Lung (tissue), 12 donors: Measurements from ENCODE around the gene ATP1B3. TPM values are rescaled to one million over a fixed set of nuclear protein-coding genes. Genes with fewer than 3 reads are reported as not detected.
A peak's percentile ranks its signal among the peaks of the same experiment; 100 is the strongest.
"Not testable (repeated sequence)": the region's sequence is repeated elsewhere in the genome, so short reads cannot be mapped to it uniquely, and the experiment has no call there.

ENCODE experiments used
- ATAC-seq: fragments of 200-7000 bp; cut with Tn5 transposase; one replicate; pipeline ENCODE4 v1.9.1; 2020; ENCODE audit warnings: moderate number of reproducible peaks; ENCODE audit not compliant: insufficient read depth, low FRiP score
- DNase-seq, 3 donors: peaks; one replicate each; pipeline ENCODE4 v3.0.0-alpha.2; 2013 to 2017
- H3K27ac ChIP-seq, 2 donors: one replicate each; pipeline ENCODE4 v1.5.1; 2013; ENCODE audit warnings: mild to moderate bottlenecking in 2 of 2, moderate library complexity in 2 of 2, control low read depth in 1 of 2, inconsistent platforms in 1 of 2, low read depth in 1 of 2, low read length in 1 of 2
- H3K27me3 ChIP-seq, 3 donors: one replicate each; pipeline ENCODE4 v1.5.1; 2013; ENCODE audit warnings: low read length in 2 of 3; ENCODE audit not compliant: control insufficient read depth in 3 of 3, insufficient read depth in 3 of 3
- H3K36me3 ChIP-seq, 4 donors: one replicate each; pipeline ENCODE4 v1.5.1; 2013; ENCODE audit warnings: low read length in 4 of 4, mild to moderate bottlenecking in 1 of 4, moderate library complexity in 1 of 4; ENCODE audit not compliant: control insufficient read depth in 4 of 4, insufficient read depth in 4 of 4
- H3K4me1 ChIP-seq, 5 donors: one replicate each; pipeline ENCODE4 v1.5.1; 2013; ENCODE audit warnings: low read length in 5 of 5, mild to moderate bottlenecking in 2 of 5, moderate library complexity in 1 of 5; ENCODE audit not compliant: control insufficient read depth in 5 of 5, insufficient read depth in 5 of 5
- H3K4me3 ChIP-seq: one replicate; pipeline ENCODE4 v1.5.1; 2013; ENCODE audit warnings: mild to moderate bottlenecking, control low read depth, moderate library complexity
- H3K9ac ChIP-seq, 2 donors: one replicate each; pipeline ENCODE4 v1.5.1; 2013; ENCODE audit warnings: low read length in 2 of 2, control low read depth in 1 of 2; ENCODE audit not compliant: insufficient read depth in 1 of 2
- H3K9me3 ChIP-seq, 4 donors: one replicate each; pipeline ENCODE4 v1.5.1; 2013; ENCODE audit warnings: low read length in 3 of 4, mild to moderate bottlenecking in 1 of 4, moderate library complexity in 1 of 4; ENCODE audit not compliant: control insufficient read depth in 4 of 4, insufficient read depth in 3 of 4
- WGBS, 2 donors: extraction: QIAGEN DNeasy Blood & Tissue Kit; methylation state at CpG; one replicate each; pipeline ENCODE4 v1.1.7; 2013; 5-methylcytosine and 5-hydroxymethylcytosine counted together
- polyA plus RNA-seq, 2 donors: library from polyadenylated mRNA; stranded (reverse); fragments of 200-250 nt; gene quantifications; one replicate each; pipeline ENCODE4 v1.2.1, GENCODE V29; 2013
- total RNA-seq, 2 donors: library from RNA; depleted of rRNA in 1 of 2; stranded (reverse); fragments of >200 nt in 1 of 2; gene quantifications; one replicate each; pipeline ENCODE4 v1.2.1, GENCODE V29; 2014 to 2021
- TF ChIP-seq, protein P1 (sequence below): IDR thresholded peaks from 2 replicates; pipeline ENCODE4 v1.5.1; 2012; ENCODE audit warnings: mild to moderate bottlenecking; ENCODE audit errors: control extremely low read depth, extremely low read depth
- donor health status: control.
- donor health status: control.
- donor health status: Bipolar disorder and iron deficiency.
- donor health status: healthy.
- donor health status: DM: yes; HTN: yes; CAD: no.

Gene ATP1B3
- total and polyA plus RNA-seq, 4 donors: 33.4 to 160 (median 128) TPM

DNA sequence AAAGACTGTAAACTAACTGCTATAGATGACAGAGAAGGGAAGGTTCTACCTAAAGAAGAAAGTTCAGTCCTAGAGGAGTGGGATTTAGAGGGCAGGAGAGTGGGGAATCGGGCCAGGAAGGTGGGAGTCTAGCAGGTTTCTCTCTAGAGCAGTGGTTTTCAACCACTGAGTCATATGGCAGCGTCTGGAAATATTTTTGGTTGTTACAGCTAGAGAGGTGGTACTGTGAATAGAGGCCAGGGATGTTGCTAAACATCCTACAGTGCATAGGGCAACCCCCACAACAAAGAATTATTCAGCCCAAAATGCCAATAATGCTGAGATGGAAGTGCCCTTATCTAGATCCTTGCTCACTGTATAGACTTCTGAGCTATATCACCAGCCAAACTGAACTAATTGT, 28.7 kb downstream of the ATP1B3 start:
- no peak for DNase-seq
- WGBS, 2 donors: 89 to 91% methylated on average over 2 of the region's 2 CpGs
- no peak overlapping the region for H3K4me3 ChIP-seq

DNA sequence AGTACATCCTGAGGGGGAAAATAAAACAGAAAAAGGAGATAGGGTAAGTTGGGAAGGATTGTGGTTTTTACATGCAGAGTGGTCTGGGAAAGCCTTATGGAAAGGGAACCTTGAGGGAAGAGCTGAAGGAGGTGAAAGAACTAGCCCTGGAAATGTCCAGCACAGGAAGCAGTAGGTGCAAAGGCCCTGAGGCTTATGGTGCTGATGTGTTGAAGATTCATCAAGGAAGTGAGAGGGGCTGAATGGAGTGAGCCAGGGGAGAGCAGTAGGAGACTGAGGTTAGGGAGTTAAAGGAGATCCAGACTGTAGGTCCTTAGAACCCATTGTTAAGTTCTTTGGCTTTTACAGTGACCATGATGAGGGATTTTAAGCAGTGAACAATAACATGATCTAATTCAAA, 33.0 kb downstream of the ATP1B3 start:
- Histone ChIP-seq H3K36me3 (peaks cover 9 to 33% (median 18%) of the 10 kb centered on the region in 4 donors), H3K9ac (no peak overlapping the region), H3K4me1 (no peaks in the 10 kb centered on the region), H3K9me3 (no peaks in the 10 kb centered on the region), H3K27ac (no peak overlapping the region), H3K4me3 (no peak overlapping the region), H3K27me3 (no peaks in the 10 kb centered on the region)
- ATAC-seq: no peak
- DNase-seq: no peak
- TF ChIP-seq, protein P1, sequence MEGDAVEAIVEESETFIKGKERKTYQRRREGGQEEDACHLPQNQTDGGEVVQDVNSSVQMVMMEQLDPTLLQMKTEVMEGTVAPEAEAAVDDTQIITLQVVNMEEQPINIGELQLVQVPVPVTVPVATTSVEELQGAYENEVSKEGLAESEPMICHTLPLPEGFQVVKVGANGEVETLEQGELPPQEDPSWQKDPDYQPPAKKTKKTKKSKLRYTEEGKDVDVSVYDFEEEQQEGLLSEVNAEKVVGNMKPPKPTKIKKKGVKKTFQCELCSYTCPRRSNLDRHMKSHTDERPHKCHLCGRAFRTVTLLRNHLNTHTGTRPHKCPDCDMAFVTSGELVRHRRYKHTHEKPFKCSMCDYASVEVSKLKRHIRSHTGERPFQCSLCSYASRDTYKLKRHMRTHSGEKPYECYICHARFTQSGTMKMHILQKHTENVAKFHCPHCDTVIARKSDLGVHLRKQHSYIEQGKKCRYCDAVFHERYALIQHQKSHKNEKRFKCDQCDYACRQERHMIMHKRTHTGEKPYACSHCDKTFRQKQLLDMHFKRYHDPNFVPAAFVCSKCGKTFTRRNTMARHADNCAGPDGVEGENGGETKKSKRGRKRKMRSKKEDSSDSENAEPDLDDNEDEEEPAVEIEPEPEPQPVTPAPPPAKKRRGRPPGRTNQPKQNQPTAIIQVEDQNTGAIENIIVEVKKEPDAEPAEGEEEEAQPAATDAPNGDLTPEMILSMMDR: no peak

More for the DNA sequence above, 28.7 kb downstream of the ATP1B3 start:
- Histone ChIP-seq H3K27me3 (no peaks in the 10 kb centered on the region), H3K9me3 (peaks cover 0 to under 1% (median 0%) of the 10 kb centered on the region in 4 donors), H3K36me3 (peaks cover 9 to 25% (median 14%) of the 10 kb centered on the region in 4 donors), H3K4me1 (peaks cover 0 to 3% (median 0%) of the 10 kb centered on the region in 5 donors), H3K9ac (no peak overlapping the region), H3K27ac (no peak overlapping the region)
- no peak for ATAC-seq
- TF ChIP-seq, protein P1: no peak

DNA sequence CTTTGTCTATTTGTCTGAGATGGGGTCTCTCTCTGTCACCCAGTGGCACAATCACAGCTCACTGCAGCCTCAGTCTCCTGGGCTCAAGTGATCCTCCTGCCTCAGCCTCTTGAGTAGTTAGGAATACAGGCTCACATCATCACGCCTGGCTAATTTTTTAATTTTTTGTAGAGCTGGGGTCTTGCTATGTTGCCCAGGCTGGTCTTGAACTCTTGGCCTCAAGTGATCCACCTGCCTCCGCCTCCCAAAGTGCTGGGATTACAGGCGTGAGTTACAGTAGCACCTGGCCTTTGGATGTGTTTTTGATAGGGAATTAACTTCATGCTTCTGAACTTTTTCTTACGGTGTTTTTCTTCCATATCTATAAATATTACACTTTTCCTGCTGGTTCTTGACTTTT, 33.5 kb downstream of the ATP1B3 start:
- 98 to 99% methylated on average over 4 of the region's 4 CpGs for WGBS, 2 donors

DNA sequence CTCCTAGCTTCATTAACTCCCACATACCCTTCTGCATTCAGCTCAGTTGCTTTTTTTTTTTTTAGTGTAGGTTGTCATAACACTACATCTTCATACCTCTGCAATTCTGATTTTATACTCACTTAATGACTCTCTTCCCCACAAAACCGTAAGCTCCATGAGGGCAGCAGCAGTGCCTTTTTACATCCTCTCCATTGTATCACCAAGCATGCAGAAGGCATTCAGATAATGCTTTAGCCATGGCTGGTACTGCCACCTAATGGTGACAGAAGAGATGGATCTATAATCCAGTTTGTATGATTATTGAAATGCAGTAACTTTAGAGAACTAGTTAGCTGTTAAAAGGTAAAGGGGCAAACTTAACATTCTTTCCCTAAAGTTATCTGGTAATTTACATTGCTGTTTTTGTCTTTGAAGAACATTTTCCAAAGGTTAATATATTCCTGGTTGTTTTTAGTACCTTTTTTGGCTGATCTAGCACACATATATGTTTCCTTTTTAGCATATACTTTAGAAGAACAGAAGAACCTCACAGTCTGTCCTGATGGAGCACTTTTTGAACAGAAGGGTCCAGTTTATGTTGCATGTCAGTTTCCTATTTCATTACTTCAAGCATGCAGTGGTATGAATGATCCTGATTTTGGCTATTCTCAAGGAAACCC, 36.8 kb downstream of the ATP1B3 start:
- DNase-seq (peak; percentile 27 to 58 (median 53)), ATAC-seq (peak; percentile 60)
- TF ChIP-seq, protein P1: peak; percentile 65
- H3K9ac ChIP-seq: no peak overlapping the region
- no peaks in the 10 kb centered on the region for H3K27me3 ChIP-seq
- WGBS, 2 donors: 29 to 43% methylated on average over 1 of the region's 1 CpG
- peaks cover 6 to 28% (median 13%) of the 10 kb centered on the region in 4 donors for H3K36me3 ChIP-seq
- no peak overlapping the region for H3K27ac ChIP-seq
- no peaks in the 10 kb centered on the region for H3K4me1 ChIP-seq
- no peaks in the 10 kb centered on the region for H3K9me3 ChIP-seq
- H3K4me3 ChIP-seq: no peak overlapping the region

More for the DNA sequence above, 33.5 kb downstream of the ATP1B3 start:
- not testable (repeated sequence) for ATAC-seq, H3K9me3 ChIP-seq, H3K27ac ChIP-seq, H3K4me1 ChIP-seq, H3K4me3 ChIP-seq, H3K27me3 ChIP-seq, H3K9ac ChIP-seq, DNase-seq
- peaks cover 9 to 33% (median 18%) of the 10 kb centered on the region in 4 donors for H3K36me3 ChIP-seq
